Activated T-helper 2 cell treated with anti-CD3 and anti-CD28 coated beads, Interferon-gamma antibody, Interleukin-2, Interleukin-4, amounts not matched to agents 10 μg/mL and 5 μg/mL and 100 μg/mL, durations not matched to agents 14 hours and 24 hours and 36 hours (primary cell): ENCODE measurements around the gene GIMAP5. TPM values are rescaled to one million over a fixed set of nuclear protein-coding genes. Genes with fewer than 3 reads are reported as not detected.

ENCODE experiments used
- DNase-seq: peaks from one replicate; pipeline ENCODE4 v3.0.0; 2021; ENCODE audit warnings: low spot score
- H3K27ac Mint-ChIP-seq: one replicate; pipeline ENCODE4 v1.8.0; 2021; ENCODE audit warnings: mixed read lengths
- H3K27me3 Mint-ChIP-seq: one replicate; pipeline ENCODE4 v1.8.0; 2021; ENCODE audit warnings: low read depth, mixed read lengths
- H3K36me3 Mint-ChIP-seq: one replicate; pipeline ENCODE4 v1.8.0; 2021; ENCODE audit warnings: low read depth, mixed read lengths
- H3K4me1 Mint-ChIP-seq: one replicate; pipeline ENCODE4 v1.8.0; 2021; ENCODE audit warnings: low read depth, mixed read lengths
- H3K4me3 Mint-ChIP-seq: one replicate; pipeline ENCODE4 v1.8.0; 2021; ENCODE audit warnings: low read depth, mild to moderate bottlenecking, moderate library complexity, mixed read lengths
- H3K9me3 Mint-ChIP-seq: one replicate; pipeline ENCODE4 v1.8.0; 2021; ENCODE audit warnings: mixed read lengths
- intact Hi-C: fragments of 100-400 bp; cut with micrococcal nuclease; formaldehyde crosslinking; loops from one replicate; pipeline ENCODE4 v1.15.1; 2023
- total RNA-seq: library from RNA; stranded (reverse); gene quantifications from 2 replicates; pipeline ENCODE4 v1.2.3, GENCODE V29; 2022

GIMAP5 gene
- total RNA-seq, 1 donor from 2014 or later = 46.7 TPM

DNA sequence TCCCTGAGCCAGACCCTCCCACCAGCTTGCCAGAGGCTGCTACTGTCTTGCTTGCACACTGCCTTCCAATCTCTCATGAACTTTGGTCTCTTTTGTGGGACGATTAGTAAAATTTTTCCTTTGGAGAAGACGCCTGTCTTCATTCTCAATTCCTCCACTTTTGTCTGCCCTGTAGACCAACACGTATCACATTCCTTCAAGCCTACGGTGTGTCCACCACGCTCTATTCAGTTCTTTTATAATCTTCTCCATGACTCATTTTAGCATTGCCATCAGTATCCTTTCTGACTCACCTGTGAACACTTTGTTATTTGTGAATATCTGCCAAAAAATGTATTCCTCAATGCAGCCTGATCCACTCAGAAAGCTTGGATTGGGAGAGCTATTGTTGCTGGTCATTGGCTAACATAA, 1.4 kb downstream of the GIMAP5 start:
- intact Hi-C loops = loop anchor here (1.0 to 10.0 kb wide), 2 partner anchors 17 to 864 kb away; partner anchors contain the start of gene ATP6V0E2
- H3K36me3 Mint-ChIP-seq = peaks cover 65% of the 10 kb centered on the region
- no peak for DNase-seq
- H3K9me3 Mint-ChIP-seq = peaks cover 12% of the 10 kb centered on the region
- H3K27me3 Mint-ChIP-seq = no peaks in the 10 kb centered on the region
- peaks cover 78% of the 10 kb centered on the region for H3K4me1 Mint-ChIP-seq
- H3K4me3 Mint-ChIP-seq = peak overlapping the region; percentile 91
- H3K27ac Mint-ChIP-seq = peak overlapping the region; percentile 91

GRCh38 chr7:150739033-150739432, 1.8 kb downstream of the GIMAP5 start:
- Mint-ChIP-seq H3K4me1 (peaks cover 78% of the 10 kb centered on the region), H3K27ac (peak overlapping the region; percentile 91), H3K36me3 (peaks cover 67% of the 10 kb centered on the region), H3K4me3 (peak overlapping the region; percentile 91), H3K9me3 (peaks cover 12% of the 10 kb centered on the region), H3K27me3 (no peaks in the 10 kb centered on the region)
- DNase-seq = no peak
- intact Hi-C loops = loop anchor here (10.0 kb wide), 1 partner anchor 864 kb away; the partner anchor contains the start of gene ATP6V0E2

DNA sequence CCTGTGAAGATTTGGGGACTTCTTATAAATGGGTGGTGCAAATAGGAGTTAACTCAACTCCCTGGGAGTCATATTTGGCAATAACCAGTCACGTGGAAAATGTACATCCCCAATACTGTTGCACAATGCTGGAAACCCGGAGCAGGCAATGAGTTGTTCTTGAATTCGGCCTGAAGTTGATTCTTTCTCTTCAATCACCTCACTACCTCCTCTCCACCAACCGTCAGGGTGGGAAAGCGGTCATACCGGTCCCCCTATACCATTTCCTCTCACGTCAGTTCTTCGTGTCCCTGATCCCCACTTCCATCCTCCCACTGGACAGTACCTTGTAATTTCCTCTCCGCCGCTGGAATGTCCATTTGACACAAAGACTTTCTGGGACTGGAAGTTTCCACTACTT, 2.8 kb downstream of the GIMAP5 start:
- H3K4me1 Mint-ChIP-seq = peaks cover 76% of the 10 kb centered on the region
- peaks cover 12% of the 10 kb centered on the region for H3K9me3 Mint-ChIP-seq
- peak overlapping the region; percentile 72 for H3K27ac Mint-ChIP-seq
- H3K36me3 Mint-ChIP-seq = peaks cover 70% of the 10 kb centered on the region
- no peak for DNase-seq
- intact Hi-C loops = no loop called here
- H3K4me3 Mint-ChIP-seq = peak overlapping the region; percentile 91
- H3K27me3 Mint-ChIP-seq = no peaks in the 10 kb centered on the region

GRCh38 chr7:150742286-150742968, 5.2 kb downstream of the GIMAP5 start:
- intact Hi-C loops = no loop called here
- no peak for DNase-seq
- Mint-ChIP-seq H3K4me3 (peak overlapping the region; percentile 65), H3K27me3 (no peaks in the 10 kb centered on the region), H3K9me3 (peaks cover 12% of the 10 kb centered on the region), H3K27ac (peak overlapping the region; percentile 57), H3K4me1 (peaks cover 65% of the 10 kb centered on the region), H3K36me3 (peaks cover 86% of the 10 kb centered on the region)

- Mint-ChIP-seq H3K9me3 (peaks cover 12% of the 10 kb centered on the region), H3K27ac (peak overlapping the region; percentile 48), H3K27me3 (no peaks in the 10 kb centered on the region), H3K4me1 (peaks cover 76% of the 10 kb centered on the region), H3K4me3 (peak overlapping the region; percentile 18), H3K36me3 (peaks cover 73% of the 10 kb centered on the region)
- no peak for DNase-seq
- intact Hi-C loops = no loop called here
Measured at GRCh38 chr7:150744041-150744656, 6.9 kb downstream of the GIMAP5 start.

GRCh38 chr7:150745086-150745485, 7.9 kb downstream of the GIMAP5 start:
- no peak for DNase-seq
- Mint-ChIP-seq H3K4me3 (no peak overlapping the region), H3K36me3 (peaks cover 65% of the 10 kb centered on the region)

GRCh38 chr7:150745876-150746275, 8.7 kb downstream of the GIMAP5 start:
- intact Hi-C loops = no loop called here
- H3K4me3 Mint-ChIP-seq = no peak overlapping the region

More at GRCh38 chr7:150745086-150745485, 7.9 kb downstream of the GIMAP5 start:
- peaks cover 72% of the 10 kb centered on the region for H3K4me1 Mint-ChIP-seq
- no peak overlapping the region for H3K27ac Mint-ChIP-seq
- no peaks in the 10 kb centered on the region for H3K27me3 Mint-ChIP-seq
- peaks cover 8% of the 10 kb centered on the region for H3K9me3 Mint-ChIP-seq
- intact Hi-C loops = no loop called here

GRCh38 chr7:150746921-150747320, 9.7 kb downstream of the GIMAP5 start:
- Mint-ChIP-seq H3K27me3 (no peaks in the 10 kb centered on the region), H3K4me3 (no peak overlapping the region), H3K4me1 (peaks cover 62% of the 10 kb centered on the region)

More at GRCh38 chr7:150745876-150746275, 8.7 kb downstream of the GIMAP5 start:
- no peaks in the 10 kb centered on the region for H3K9me3 Mint-ChIP-seq
- no peaks in the 10 kb centered on the region for H3K27me3 Mint-ChIP-seq
- H3K4me1 Mint-ChIP-seq = peaks cover 68% of the 10 kb centered on the region
- peaks cover 58% of the 10 kb centered on the region for H3K36me3 Mint-ChIP-seq
- no peak for DNase-seq
- H3K27ac Mint-ChIP-seq = no peak overlapping the region

DNA sequence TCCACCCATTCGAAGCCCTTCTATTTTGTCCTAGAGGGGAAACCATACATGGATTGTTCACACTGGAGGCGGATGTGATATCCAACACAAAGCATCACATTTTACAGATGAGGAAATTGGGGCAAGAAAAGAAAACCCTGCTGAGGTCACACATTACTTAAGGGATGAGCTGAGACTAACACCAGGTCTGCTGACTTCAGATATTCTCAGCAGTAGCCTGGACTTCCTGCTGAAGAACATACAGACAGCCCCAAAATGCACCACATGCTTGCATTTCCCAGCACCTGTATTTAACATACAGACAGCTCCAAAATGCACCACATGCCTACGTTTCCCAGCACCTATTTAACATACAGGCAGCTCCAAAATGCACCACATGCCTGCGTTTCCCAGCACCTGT, 11.2 kb downstream of the GIMAP5 start:
- no peak overlapping the region for H3K4me3 Mint-ChIP-seq
- no peaks in the 10 kb centered on the region for H3K27me3 Mint-ChIP-seq
- H3K27ac Mint-ChIP-seq = no peak overlapping the region
- H3K36me3 Mint-ChIP-seq = peaks cover 33% of the 10 kb centered on the region
- intact Hi-C loops = no loop called here
- H3K4me1 Mint-ChIP-seq = peaks cover 51% of the 10 kb centered on the region
- no peak for DNase-seq
- no peaks in the 10 kb centered on the region for H3K9me3 Mint-ChIP-seq

More at GRCh38 chr7:150746921-150747320, 9.7 kb downstream of the GIMAP5 start:
- H3K36me3 Mint-ChIP-seq = peaks cover 47% of the 10 kb centered on the region
- H3K9me3 Mint-ChIP-seq = no peaks in the 10 kb centered on the region
- no peak for DNase-seq
- no peak overlapping the region for H3K27ac Mint-ChIP-seq
- intact Hi-C loops = no loop called here

DNA sequence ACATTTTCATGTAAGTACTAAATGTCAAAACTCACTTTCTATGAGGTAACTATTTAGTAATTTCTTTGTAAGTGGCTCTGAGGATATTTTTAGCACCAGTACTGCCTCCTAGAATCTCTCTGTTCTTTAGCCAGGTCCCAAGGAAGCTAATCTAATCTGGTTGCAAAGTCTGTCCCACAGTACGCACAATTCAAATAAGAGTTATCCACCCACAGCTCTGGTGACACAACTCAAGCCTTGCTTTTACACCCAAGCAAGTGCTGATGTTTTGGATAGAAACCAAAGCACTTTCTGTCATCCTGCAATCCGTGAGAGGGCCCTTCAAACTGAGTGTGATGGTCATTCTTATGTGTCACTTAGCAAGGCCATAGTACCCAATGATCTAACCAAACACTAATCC, 14.5 kb downstream of the GIMAP5 start:
- intact Hi-C loops = loop anchor here (5.0 kb wide), 1 partner anchor 249 kb away; no protein-coding TSS in a partner anchor

GRCh38 chr7:150753239-150753638, 16.0 kb downstream of the GIMAP5 start:
- Mint-ChIP-seq H3K4me1 (peaks cover 56% of the 10 kb centered on the region), H3K36me3 (no peaks in the 10 kb centered on the region), H3K27ac (peak overlapping the region; percentile 93), H3K9me3 (no peaks in the 10 kb centered on the region), H3K4me3 (no peak overlapping the region), H3K27me3 (no peaks in the 10 kb centered on the region)
- DNase-seq = no peak
- intact Hi-C loops = loop anchor here (5.0 kb wide), 1 partner anchor 251 kb away; no protein-coding TSS in a partner anchor

More for the DNA sequence above, 14.5 kb downstream of the GIMAP5 start:
- Mint-ChIP-seq H3K27ac (no peak overlapping the region), H3K27me3 (no peaks in the 10 kb centered on the region), H3K4me1 (peaks cover 57% of the 10 kb centered on the region), H3K4me3 (no peak overlapping the region), H3K36me3 (peaks cover 3% of the 10 kb centered on the region), H3K9me3 (no peaks in the 10 kb centered on the region)
- DNase-seq = no peak

DNA sequence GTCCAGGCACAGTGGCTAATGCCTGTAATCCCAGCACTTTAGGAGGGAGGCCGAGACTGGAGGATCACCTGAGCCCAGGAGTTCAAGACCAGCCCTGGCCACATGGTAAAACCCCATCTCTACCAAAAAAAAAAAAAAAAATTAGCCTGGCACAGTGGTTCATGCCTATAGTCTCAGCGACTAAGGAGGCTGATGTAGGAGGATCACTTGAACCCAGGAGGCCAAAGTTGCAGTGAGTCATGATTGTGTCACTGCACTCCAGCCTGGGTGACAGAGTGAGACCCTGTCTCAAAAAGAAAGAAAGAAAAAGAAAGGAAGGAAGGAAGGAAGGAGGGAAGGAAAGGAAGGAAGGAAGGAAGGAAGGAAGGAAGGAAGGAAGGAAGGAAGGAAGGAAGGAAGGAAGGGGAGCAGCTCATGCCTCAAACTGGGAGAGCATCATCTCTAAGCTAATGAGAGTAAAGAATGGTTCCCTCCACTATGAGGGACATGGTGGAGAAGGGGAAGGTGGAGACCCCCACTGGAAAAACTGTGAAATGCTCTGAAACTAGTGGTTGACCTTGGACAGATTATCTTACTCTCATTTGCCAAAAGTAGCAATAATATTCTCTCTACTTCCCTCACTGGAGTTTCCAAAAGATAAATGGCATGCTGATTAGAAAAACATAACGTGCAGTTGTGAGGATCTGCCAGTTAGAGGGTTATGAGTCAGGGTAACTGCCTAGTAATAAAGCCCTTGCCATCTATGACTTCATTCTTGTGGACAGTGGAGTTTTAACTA, 16.8 kb downstream of the GIMAP5 start:
- intact Hi-C loops = loop anchor here (1.0 to 5.0 kb wide), 9 partner anchors 20 to 433 kb away; partner anchors contain the start of genes GIMAP1 and GIMAP6

More for the DNA sequence above, 16.8 kb downstream of the GIMAP5 start:
- H3K27me3 Mint-ChIP-seq = no peaks in the 10 kb centered on the region
- no peaks in the 10 kb centered on the region for H3K36me3 Mint-ChIP-seq
- peak overlapping the region; percentile 93 for H3K27ac Mint-ChIP-seq
- H3K4me3 Mint-ChIP-seq = no peak overlapping the region
- DNase-seq = no peak
- H3K9me3 Mint-ChIP-seq = no peaks in the 10 kb centered on the region
- H3K4me1 Mint-ChIP-seq = peaks cover 48% of the 10 kb centered on the region
